ENCODE measurements around the gene WDR86.

DNA sequence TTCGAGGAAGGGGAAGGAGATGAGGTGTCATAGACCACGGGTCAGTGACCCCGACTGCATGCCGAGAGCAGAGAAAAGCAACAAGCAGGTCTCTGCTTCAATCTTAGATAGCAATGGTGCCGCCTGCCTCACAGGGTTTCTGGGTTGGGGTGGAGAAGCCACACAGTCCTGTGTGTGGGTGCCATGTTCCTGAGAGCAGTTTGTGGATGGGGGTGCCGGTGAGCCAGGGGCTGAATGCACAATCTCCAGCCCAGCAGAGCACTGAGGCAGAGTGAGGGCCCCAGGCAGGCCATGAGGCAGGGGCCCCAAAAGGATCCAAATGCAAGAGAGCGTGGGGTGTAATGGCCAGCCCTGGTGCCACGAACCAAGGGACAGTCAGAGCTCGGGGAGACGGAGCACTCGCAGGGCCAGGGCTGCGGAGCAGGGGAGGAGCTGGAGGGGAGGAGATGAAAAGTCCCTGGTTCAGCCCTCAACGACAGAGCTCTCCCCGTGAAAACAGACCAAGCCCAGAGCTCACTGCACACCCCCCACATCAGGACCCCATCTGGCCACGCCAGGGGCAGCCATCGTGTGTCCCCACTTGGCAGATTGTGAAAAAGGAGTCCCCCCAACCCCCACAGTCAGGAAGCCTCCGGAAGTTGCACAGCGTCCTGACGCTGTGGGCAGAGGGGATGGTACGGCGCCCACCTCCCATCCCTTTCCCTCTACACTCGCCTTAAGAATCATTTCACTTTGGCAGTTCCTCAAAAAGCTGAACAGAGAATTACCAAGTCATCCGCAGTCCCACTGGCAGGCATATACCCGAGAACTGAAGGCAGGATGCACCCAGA is 19.9 kb downstream of the WDR86 start:
- TF ChIP-seq POLR2A (IDR thresholded peaks at IDR 0.05; ENCODE audit: low read length) (no peak), GATA1 (IDR thresholded peaks at IDR 0.05; ENCODE audit: low read depth, low read length) (no peak)

All from erythroblast (primary cell).